H1 (cell line): ENCODE measurements around the gene MMP21. TPM values are rescaled to one million over a fixed set of nuclear protein-coding genes. Genes with fewer than 3 reads are reported as not detected.

Source experiments
- CTCF ChIA-PET: fragments of 300-600 bp; sonication (Branson Sonifier 250); formaldehyde crosslinking; loops from one replicate; lab custom pipeline; 2021; ENCODE audit not compliant: partially characterized antibody; lab: Charles Lee
- POLR2A ChIA-PET: fragments of 300-600 bp; sonication (Branson Sonifier 250); formaldehyde crosslinking; loops from one replicate; lab custom pipeline; 2021; ENCODE audit warnings: inconsistent platforms; ENCODE audit not compliant: partially characterized antibody; lab: Charles Lee
- DNase-seq, 2 experiments: peaks; one replicate each; pipeline versions ENCODE4 v3.0.0 to v3.0.0-alpha.2; 2010 to 2022; ENCODE audit warnings: low spot score in 2 of 2, low read depth in 1 of 2, mixed read lengths in 1 of 2
- FAIRE-seq: peaks from 2 replicates; lab custom pipeline; 2011; peaks lifted over from hg19 to GRCh38; lab: Jason Lieb, UNC
- H2AFZ ChIP-seq: 2 replicates; pipeline ENCODE4 v1.8.1; 2012; ENCODE audit warnings: low read length, inconsistent platforms
- H2AK5ac ChIP-seq: 2 replicates; pipeline ENCODE4 v1.6.1; 2013; ENCODE audit warnings: low read depth, low read length
- H2BK120ac ChIP-seq: replicated peaks from 2 replicates; pipeline ENCODE3; 2013; ENCODE audit warnings: low read depth, low read length, inconsistent platforms
- H2BK12ac ChIP-seq: 2 replicates; pipeline ENCODE4 v1.6.1; 2013; ENCODE audit warnings: low read depth, low read length
- H2BK15ac ChIP-seq: 2 replicates; pipeline ENCODE4 v1.6.1; 2013; ENCODE audit warnings: low read length
- H2BK20ac ChIP-seq: 2 replicates; pipeline ENCODE4 v1.6.1; 2013; ENCODE audit warnings: low read length
- H2BK5ac ChIP-seq: 2 replicates; pipeline ENCODE4 v1.6.1; 2013; ENCODE audit warnings: low read depth, low read length
- H3K14ac ChIP-seq: 2 replicates; pipeline ENCODE4 v1.6.1; 2013; ENCODE audit warnings: inconsistent platforms; ENCODE audit not compliant: insufficient read length
- H3K18ac ChIP-seq: 2 replicates; pipeline ENCODE4 v1.6.1; 2013; ENCODE audit warnings: low read length; ENCODE audit errors: extremely low read depth
- H3K23ac ChIP-seq: 2 replicates; pipeline ENCODE4 v1.6.1; 2013; ENCODE audit warnings: inconsistent platforms; ENCODE audit not compliant: insufficient read length
- H3K23me2 ChIP-seq: 2 replicates; pipeline ENCODE4 v1.6.1; 2013; ENCODE audit warnings: low read depth, low read length
- H3K27ac ChIP-seq: 2 replicates; pipeline ENCODE4 v1.6.1; 2011; ENCODE audit warnings: low read depth, low read length, inconsistent platforms
- H3K27me3 ChIP-seq, 4 experiments: replicated peaks in 1 of 4; 1 replicate in 1 of 4; 2 replicates in 3 of 4; pipeline versions ENCODE4 v1.6.1 to v1.8.1; 2011 to 2013; ENCODE audit warnings: low read length in 3 of 4, mild to moderate bottlenecking in 3 of 4, inconsistent platforms in 2 of 4, mixed read lengths in 2 of 4, moderate library complexity in 1 of 4; ENCODE audit not compliant: control insufficient read depth in 3 of 4, insufficient read depth in 3 of 4; ENCODE audit errors: extremely low read depth in 1 of 4
- H3K36me3 ChIP-seq, 4 experiments: 2 replicates each; pipeline versions ENCODE4 v1.6.1 to v1.8.1; 2011 to 2013; ENCODE audit warnings: mild to moderate bottlenecking in 4 of 4, low read length in 3 of 4, moderate library complexity in 2 of 4, control low read depth in 1 of 4, inconsistent platforms in 1 of 4; ENCODE audit not compliant: insufficient read depth in 4 of 4, control insufficient read depth in 2 of 4
- H3K4ac ChIP-seq: replicated peaks from 2 replicates; pipeline ENCODE3; 2013; ENCODE audit warnings: low read length, low read depth, mixed read lengths, inconsistent platforms; ENCODE audit not compliant: insufficient read length
- H3K4me1 ChIP-seq, 4 experiments: replicated peaks in 1 of 4; 1 replicate in 1 of 4; 2 replicates in 3 of 4; pipeline versions ENCODE4 v1.6.1 to v1.8.1; 2011 to 2013; ENCODE audit warnings: low read length in 3 of 4, inconsistent platforms in 2 of 4, mixed read lengths in 1 of 4; ENCODE audit not compliant: insufficient read depth in 4 of 4, control insufficient read depth in 3 of 4
- H3K4me2 ChIP-seq, 2 experiments: 2 replicates each; pipeline versions ENCODE4 v1.6.1 to v1.8.1; 2011 to 2013; ENCODE audit warnings: low read depth in 2 of 2, low read length in 2 of 2, control low read depth in 1 of 2, inconsistent platforms in 1 of 2, mild to moderate bottlenecking in 1 of 2; ENCODE audit not compliant: insufficient read depth in 1 of 2
- H3K4me3 ChIP-seq, 4 experiments: fragments of 200-600, 300-600 bp in 1 of 4; sonication (generic), shearing (Covaris generic), sonication (Bioruptor Twin) in 1 of 4; 2 replicates each; pipeline versions ENCODE4 v1.5.1 to v1.8.1; 2011 to 2016; ENCODE audit warnings: low read length in 4 of 4, low read depth in 3 of 4, control low read depth in 2 of 4, inconsistent platforms in 2 of 4, mild to moderate bottlenecking in 2 of 4, mixed read lengths in 1 of 4, moderate library complexity in 1 of 4; ENCODE audit not compliant: insufficient read depth in 2 of 4; ENCODE audit errors: extremely low read depth in 1 of 4
- H3K56ac ChIP-seq: replicated peaks from 2 replicates; pipeline ENCODE3; 2013; ENCODE audit warnings: low read depth, mild to moderate bottlenecking, mixed read lengths, low read length, inconsistent platforms; ENCODE audit not compliant: insufficient read length
- H3K79me1 ChIP-seq: 2 replicates; pipeline ENCODE4 v1.6.1; 2013; ENCODE audit warnings: low read depth, low read length, control low read depth
- H3K79me2 ChIP-seq, 2 experiments: 2 replicates each; pipeline versions ENCODE4 v1.6.1 to v1.8.1; 2012 to 2013; ENCODE audit warnings: low read length in 2 of 2, mild to moderate bottlenecking in 2 of 2, inconsistent platforms in 1 of 2; ENCODE audit not compliant: insufficient read depth in 2 of 2, control insufficient read depth in 1 of 2
- H3K9ac ChIP-seq, 4 experiments: replicated peaks in 1 of 4; 1 replicate in 1 of 4; 2 replicates in 3 of 4; pipeline versions ENCODE4 v1.6.1 to v1.8.1; 2011 to 2013; ENCODE audit warnings: low read depth in 3 of 4, low read length in 3 of 4, control low read depth in 2 of 4, mild to moderate bottlenecking in 2 of 4, moderate library complexity in 2 of 4, inconsistent platforms in 1 of 4; ENCODE audit errors: extremely low read depth in 1 of 4
- H3K9me3 ChIP-seq, 2 experiments: 2 replicates each; pipeline versions ENCODE4 v1.6.1 to v1.8.1; 2012 to 2013; ENCODE audit warnings: mild to moderate bottlenecking in 2 of 2, moderate library complexity in 2 of 2, control low read depth in 1 of 2, inconsistent platforms in 1 of 2, low read depth in 1 of 2, low read length in 1 of 2, mixed read lengths in 1 of 2; ENCODE audit not compliant: insufficient read depth in 2 of 2
- H4K20me1 ChIP-seq, 2 experiments: replicated peaks in 1 of 2; 2 replicates each; pipeline versions ENCODE3 to v1.8.1; 2011 to 2013; ENCODE audit warnings: inconsistent platforms in 2 of 2, low read length in 2 of 2, mild to moderate bottlenecking in 1 of 2; ENCODE audit not compliant: insufficient read depth in 2 of 2, control insufficient read depth in 1 of 2
- H4K5ac ChIP-seq: 2 replicates; pipeline ENCODE4 v1.6.1; 2013; ENCODE audit warnings: low read length, low read depth, mixed read lengths, inconsistent platforms; ENCODE audit not compliant: insufficient read length
- H4K8ac ChIP-seq: 2 replicates; pipeline ENCODE4 v1.8.0; 2013; ENCODE audit warnings: mild to moderate bottlenecking, moderate library complexity, low read length, inconsistent platforms; ENCODE audit not compliant: insufficient read depth; ENCODE audit errors: extremely low read depth
- H4K91ac ChIP-seq: replicated peaks from 2 replicates; pipeline ENCODE3; 2013; ENCODE audit warnings: low read length, mixed read lengths, inconsistent platforms; ENCODE audit not compliant: insufficient read length
- ASH2L ChIP-seq: fragments of 200-600, 300-600 bp; sonication (generic); IDR thresholded peaks from one replicate; pipeline ENCODE4 v1.7.1; 2017; ENCODE audit warnings: low read length
- CHD2 ChIP-seq: IDR thresholded peaks from 2 replicates; pipeline ENCODE4 v1.6.1; 2012; ENCODE audit warnings: low read length, improper control_type of control experiment
- JUN ChIP-seq: IDR thresholded peaks from 2 replicates; pipeline ENCODE4 v1.6.1; 2011; ENCODE audit warnings: low read depth, mild to moderate bottlenecking, improper control_type of control experiment, low read length
- PHF8 ChIP-seq: fragments of 200-600 bp; sonication (generic); conservative IDR thresholded peaks from 2 replicates; pipeline ENCODE4 v1.7.1; 2012; ENCODE audit warnings: low read depth, mild to moderate bottlenecking, inconsistent platforms, low read length, moderate library complexity
- POLR2AphosphoS5 ChIP-seq: IDR thresholded peaks from 2 replicates; pipeline ENCODE4 v1.6.1; 2011; ENCODE audit warnings: low read depth, low read length
- RBBP5 ChIP-seq: IDR thresholded peaks from 2 replicates; pipeline ENCODE4 v1.7.1; 2012; ENCODE audit warnings: low read depth, mild to moderate bottlenecking, inconsistent platforms, low read length, moderate library complexity, borderline replicate concordance
- RXRA ChIP-seq: IDR thresholded peaks from 2 replicates; pipeline ENCODE4 v1.6.1; 2011; ENCODE audit warnings: low read depth, mild to moderate bottlenecking, low read length, moderate library complexity; ENCODE audit not compliant: insufficient read depth
- SAP30 ChIP-seq: fragments of 300-600 bp; sonication (generic); IDR thresholded peaks from 2 replicates; pipeline ENCODE4 v1.7.1; 2012; ENCODE audit warnings: low read length, moderate library complexity, mild to moderate bottlenecking, inconsistent platforms; ENCODE audit not compliant: insufficient read depth, insufficient replicate concordance
- SIN3A ChIP-seq, 2 experiments: IDR thresholded peaks in 1 of 2; conservative IDR thresholded peaks in 1 of 2; 2 replicates each; pipeline ENCODE4 v1.6.1; 2011 to 2012; ENCODE audit warnings: low read length in 2 of 2, improper control_type of control experiment in 1 of 2, low read depth in 1 of 2, mild to moderate bottlenecking in 1 of 2
- TCF12 ChIP-seq: IDR thresholded peaks from 2 replicates; pipeline ENCODE4 v1.6.1; 2011; ENCODE audit warnings: low read depth, mild to moderate bottlenecking, low read length
- WGBS, 2 experiments: shearing (Covaris generic) in 1 of 2; methylation state at CpG; one replicate each; pipeline versions ENCODE4 v1.1.6 to v1.1.7; 2013 to 2015; ENCODE audit warnings: low lambda C conversion rate in 2 of 2, mixed read lengths in 2 of 2, inconsistent platforms in 1 of 2, low coverage in 1 of 2, missing lambda C conversion rate in 1 of 2; ENCODE audit not compliant: insufficient replicate concordance in 2 of 2, insufficient coverage in 1 of 2, insufficient read length in 1 of 2; ENCODE audit errors: extremely low coverage in 1 of 2, missing lambda C conversion rate in 1 of 2; 5-methylcytosine and 5-hydroxymethylcytosine counted together
- polyA plus RNA-seq, 7 experiments: library from polyadenylated mRNA; depleted of rRNA in 3 of 7; stranded (reverse) in 5 of 7; unstranded in 2 of 7; fragments of >200 nt in 5 of 7; fragments of 200-250 nt in 2 of 7; gene quantifications; 1 replicate in 5 of 7; 2 replicates in 1 of 7; 4 replicates in 1 of 7; pipeline versions ENCODE4 v1.2.1 to v1.2.3, GENCODE V29; 2011 to 2013; ENCODE audit warnings: missing spikeins in 2 of 7, mixed read lengths in 2 of 7
- total RNA-seq: library from RNA; stranded (reverse); fragmentation: NEBNext Ultra II Directional; extraction: Animal tissue kit (Norgen Biotek cat#: 25700); gene quantifications from 2 replicates; pipeline ENCODE4 v1.2.1, GENCODE V29; 2021
- TF ChIP-seq, protein P1 (sequence below): IDR thresholded peaks from 2 replicates; pipeline ENCODE4 v1.6.1; 2012; ENCODE audit warnings: low read length, inconsistent platforms

The MMP21 gene
- total and polyA plus RNA-seq, 2 of the 8 experiments (the other 6 are each of a cell fraction or from before 2014, with no cell fraction given) = not detected

DNA sequence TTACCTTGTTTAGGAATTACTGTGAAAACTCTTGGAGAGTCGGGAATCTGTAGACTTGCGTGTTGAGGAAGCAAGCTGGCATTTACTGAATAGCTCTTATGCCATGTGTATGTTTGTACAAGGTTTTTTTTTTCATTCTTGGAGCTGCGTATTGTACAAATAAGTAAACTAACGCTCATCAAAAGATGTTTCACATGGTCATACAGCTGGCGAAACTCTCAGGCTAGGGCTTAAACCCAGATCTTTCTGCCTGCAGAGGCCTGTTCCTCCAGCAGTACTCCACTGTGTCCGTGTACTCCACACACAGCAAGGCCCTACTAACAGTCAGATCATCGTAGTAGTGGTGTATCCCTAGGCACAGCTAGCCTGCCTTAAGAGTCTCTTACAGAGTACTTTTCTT lies 48.7 kb downstream of the MMP21 start:
- no peak overlapping the region for H3K14ac ChIP-seq
- H3K18ac ChIP-seq = no peak overlapping the region
- H2BK120ac ChIP-seq = no peak overlapping the region
- H3K79me2 ChIP-seq = 0 out of 4 replicates have a peak, but pooled peaks cover 0 to 2% of the 10 kb centered on the region in 2 experiments
- no peak overlapping the region for H2BK12ac ChIP-seq
- no peak overlapping the region for H4K8ac ChIP-seq
- H3K23ac ChIP-seq = no peak overlapping the region
- WGBS, 2 experiments = 91% methylated on average over 7 of the region's 7 CpGs; no CpG with 5 or more reads in 1 of the 2 experiments
- no peak overlapping the region for H3K27ac ChIP-seq
- H2AFZ ChIP-seq = no peak overlapping the region
- no peaks in the 10 kb centered on the region for H3K23me2 ChIP-seq
- FAIRE-seq = no peak
- no peak for TF ChIP-seq JUN
- TF ChIP-seq POLR2AphosphoS5 = no peak
- no peak for TF ChIP-seq SAP30
- TF ChIP-seq, protein P1, sequence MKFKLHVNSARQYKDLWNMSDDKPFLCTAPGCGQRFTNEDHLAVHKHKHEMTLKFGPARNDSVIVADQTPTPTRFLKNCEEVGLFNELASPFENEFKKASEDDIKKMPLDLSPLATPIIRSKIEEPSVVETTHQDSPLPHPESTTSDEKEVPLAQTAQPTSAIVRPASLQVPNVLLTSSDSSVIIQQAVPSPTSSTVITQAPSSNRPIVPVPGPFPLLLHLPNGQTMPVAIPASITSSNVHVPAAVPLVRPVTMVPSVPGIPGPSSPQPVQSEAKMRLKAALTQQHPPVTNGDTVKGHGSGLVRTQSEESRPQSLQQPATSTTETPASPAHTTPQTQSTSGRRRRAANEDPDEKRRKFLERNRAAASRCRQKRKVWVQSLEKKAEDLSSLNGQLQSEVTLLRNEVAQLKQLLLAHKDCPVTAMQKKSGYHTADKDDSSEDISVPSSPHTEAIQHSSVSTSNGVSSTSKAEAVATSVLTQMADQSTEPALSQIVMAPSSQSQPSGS = no peak
- no peak for TF ChIP-seq RBBP5
- TF ChIP-seq PHF8 = no peak
- TF ChIP-seq SIN3A (conservative IDR thresholded peaks at IDR 0.05 in 1 of 2, IDR thresholded peaks at IDR 0.05 in 1 of 2; ENCODE audit: low read depth in 1 of 2, low read length in 2 of 2) = no peak
- no peak for TF ChIP-seq TCF12
- TF ChIP-seq ASH2L = no peak
- TF ChIP-seq CHD2 = no peak
- TF ChIP-seq RXRA = no peak
- TF ChIP-seq, all 59 proteins: peak for 0
- Histone ChIP-seq H4K91ac (no peak overlapping the region), H2BK5ac (no peak overlapping the region), H3K4me3 (no peak overlapping the region), H3K56ac (no peak overlapping the region), H4K5ac (no peak overlapping the region), H4K20me1 (peaks cover 3 to 4% of the 10 kb centered on the region in 2 experiments), H3K27me3 (peaks cover 0 to 2% (median 0%) of the 10 kb centered on the region in 4 experiments; a peak in 1 of 7 replicates), H3K79me1 (no peaks in the 10 kb centered on the region; the same call in 1 of the 2 replicates), H2BK20ac (no peak overlapping the region), H3K36me3 (peaks cover 36 to 97% (median 78%) of the 10 kb centered on the region in 4 experiments), H3K4me1 (no peaks in the 10 kb centered on the region), H3K4me2 (no peak overlapping the region), H2AK5ac (no peak overlapping the region), H2BK15ac (no peak overlapping the region), H3K9ac (no peak overlapping the region), H3K4ac (no peak overlapping the region), H3K9me3 (no peaks in the 10 kb centered on the region)
- POLR2A ChIA-PET = interaction anchor here (1.1 to 1.3 kb wide), 2 partner anchors 13 to 21 kb away, joined by 3 to 7 read pairs; no protein-coding TSS in a partner anchor
- CTCF ChIA-PET = interaction anchor here (0.6 to 0.7 kb wide), 2 partner anchors 9 to 390 kb away, joined by 3 read pairs; no protein-coding TSS in a partner anchor
- no peak for DNase-seq
